Measurements from ENCODE around the gene SERPINB1. TPM values are rescaled to one million over a fixed set of nuclear protein-coding genes. Genes with fewer than 3 reads are reported as not detected.

Gene SERPINB1
- total RNA-seq, 2 experiments from 2014 or later = 51.1 to 55.3 TPM

GRCh38 chr6:2838251-2838650 lies 3.4 kb downstream of the SERPINB1 start:
- ChIA-PET POLR2A (interaction anchor here (0.5 kb wide), 1 partner anchor 82 kb away, joined by 3 read pairs; no protein-coding TSS in a partner anchor), CTCF (no interaction called here)

GRCh38 chr6:2834262-2834661 lies 7.4 kb downstream of the SERPINB1 start:
- ChIA-PET CTCF (no interaction called here), POLR2A (no interaction called here)

GRCh38 chr6:2831392-2831791 lies 10.3 kb downstream of the SERPINB1 start:
- POLR2A ChIA-PET = no interaction called here
- CTCF ChIA-PET = no interaction called here

DNA sequence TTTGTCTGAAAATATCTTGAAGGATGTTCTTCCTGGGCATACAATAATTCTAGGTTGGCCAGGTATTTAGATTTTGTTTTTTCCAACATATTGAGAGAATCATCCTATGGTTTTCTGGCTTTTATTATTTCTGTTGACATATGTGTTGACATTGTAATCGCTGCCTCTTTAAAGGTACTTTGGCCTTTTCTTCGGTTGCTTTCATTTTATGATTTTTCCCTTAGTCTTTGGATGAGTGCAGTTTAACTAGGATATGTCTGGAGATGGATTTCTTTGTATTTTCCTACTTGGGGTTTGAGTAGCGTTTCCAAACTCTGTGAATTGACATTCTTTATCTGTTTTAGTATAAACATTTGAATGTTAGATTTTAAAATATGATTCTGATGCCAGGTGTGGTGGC lies 11.5 kb downstream of the SERPINB1 start:
- ChIA-PET POLR2A (no interaction called here), CTCF (no interaction called here)

DNA sequence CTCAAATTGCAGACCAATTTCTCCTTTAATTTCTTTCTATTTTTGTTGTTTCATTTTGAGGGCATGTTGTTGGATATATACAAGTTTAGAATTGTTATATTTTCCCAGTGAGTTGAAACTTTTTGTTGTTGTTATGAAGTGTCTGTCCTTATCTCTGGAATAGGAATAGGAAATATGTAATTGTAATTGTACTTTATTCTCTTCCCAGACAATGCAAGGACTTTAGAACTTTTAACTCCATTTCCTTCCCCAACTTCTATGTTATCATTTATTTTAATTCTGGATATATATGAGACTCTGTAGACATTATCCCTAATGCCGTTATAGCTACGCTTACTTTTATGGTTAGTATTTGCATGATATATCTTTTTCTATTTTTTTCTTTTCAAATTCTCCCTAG lies 12.4 kb downstream of the SERPINB1 start:
- CTCF ChIA-PET = no interaction called here
- POLR2A ChIA-PET = interaction anchor here (1.2 kb wide), 1 partner anchor 11 kb away, joined by 7 read pairs; no protein-coding TSS in a partner anchor

GRCh38 chr6:2828629-2829028 lies 13.0 kb downstream of the SERPINB1 start:
- POLR2A ChIA-PET = interaction anchor here (1.2 kb wide), 1 partner anchor 12 kb away, joined by 7 read pairs; no protein-coding TSS in a partner anchor

DNA sequence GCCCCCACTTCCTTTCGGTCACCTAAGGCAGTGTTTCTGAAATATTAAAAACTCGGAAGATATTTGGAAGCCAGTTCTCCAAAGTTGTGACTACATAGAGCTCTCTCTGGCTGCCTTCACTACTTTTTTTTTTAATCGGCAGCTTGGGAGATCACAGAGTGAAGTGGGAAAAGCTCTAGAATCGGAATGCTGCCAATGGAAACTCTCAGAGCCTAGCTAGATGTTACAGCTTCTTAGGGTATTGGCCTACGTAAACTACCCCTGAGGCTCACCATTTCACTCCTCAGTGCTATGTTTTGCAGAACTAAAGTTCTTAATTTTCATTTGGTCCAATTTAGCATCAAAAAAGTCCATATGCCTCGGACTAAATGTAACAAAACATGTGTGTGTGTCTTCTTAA lies 14.5 kb downstream of the SERPINB1 start:
- POLR2A ChIA-PET = no interaction called here
- CTCF ChIA-PET = no interaction called here

More at GRCh38 chr6:2828629-2829028, 13.0 kb downstream of the SERPINB1 start:
- CTCF ChIA-PET = no interaction called here

DNA sequence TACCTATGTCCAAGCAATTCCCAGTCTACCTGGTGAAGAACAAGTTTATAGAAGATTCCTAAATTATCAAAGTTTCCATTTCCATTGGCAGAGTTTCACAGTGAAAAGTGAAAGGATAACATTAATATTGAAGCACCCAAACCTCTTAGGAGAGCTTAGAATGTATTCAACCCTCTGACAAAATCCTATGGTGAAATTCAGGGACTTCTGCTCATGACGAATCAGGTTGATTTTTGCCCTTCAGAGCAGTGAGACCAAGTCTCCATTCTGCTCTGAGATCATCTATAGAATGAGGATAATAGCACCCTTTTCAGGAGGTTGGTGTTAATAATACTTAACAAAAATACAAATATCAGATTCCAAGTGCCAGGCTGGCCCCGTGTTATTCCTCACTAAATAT lies 15.5 kb downstream of the SERPINB1 start:
- CTCF ChIA-PET = no interaction called here
- POLR2A ChIA-PET = interaction anchor here (0.8 kb wide), 1 partner anchor 15 kb away, joined by 4 read pairs; no protein-coding TSS in a partner anchor

DNA sequence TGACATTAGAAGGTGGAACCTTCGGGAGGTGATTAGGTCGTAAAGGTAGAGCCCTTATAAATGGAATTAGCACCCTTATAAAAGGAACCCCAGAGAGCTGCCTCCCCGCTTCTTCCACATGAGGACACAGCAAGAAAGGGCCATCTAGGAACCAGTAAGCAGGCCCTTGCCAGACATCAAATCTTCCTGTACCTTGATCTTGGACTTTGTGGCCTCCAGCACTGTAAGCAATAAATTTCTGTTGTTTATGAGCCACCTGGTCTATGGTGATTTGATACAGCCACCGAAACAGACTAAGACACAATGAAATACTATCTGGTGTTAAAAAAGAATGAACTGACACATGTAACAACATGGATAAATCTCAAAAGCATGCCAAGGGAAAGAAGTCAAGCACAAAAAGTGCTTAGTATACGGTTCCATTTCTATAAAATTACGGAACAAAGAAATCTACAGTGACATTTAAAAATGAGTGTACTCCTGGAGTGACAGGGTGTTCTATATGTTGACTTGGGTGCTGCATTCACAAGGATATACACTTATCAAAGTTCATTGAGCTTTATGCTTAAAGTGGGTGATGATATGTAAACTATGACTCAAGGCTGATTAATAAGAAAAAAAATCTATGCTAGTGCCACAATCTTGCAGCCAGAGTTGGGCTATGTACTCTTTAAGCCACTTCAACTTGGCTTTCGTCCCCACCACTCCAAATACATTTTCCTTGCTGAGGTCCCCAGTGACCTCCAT lies 18.4 kb downstream of the SERPINB1 start:
- POLR2A ChIA-PET = no interaction called here

GRCh38 chr6:2821554-2821953 lies 20.1 kb downstream of the SERPINB1 start:
- CTCF ChIA-PET = no interaction called here

More for the DNA sequence above, 18.4 kb downstream of the SERPINB1 start:
- CTCF ChIA-PET = interaction anchor here (1.2 kb wide), 1 partner anchor 32 kb away, joined by 3 read pairs; no protein-coding TSS in a partner anchor

GRCh38 chr6:2820415-2820814 lies 21.2 kb downstream of the SERPINB1 start:
- POLR2A ChIA-PET = no interaction called here
- CTCF ChIA-PET = no interaction called here

More at GRCh38 chr6:2821554-2821953, 20.1 kb downstream of the SERPINB1 start:
- POLR2A ChIA-PET = no interaction called here

- ChIA-PET POLR2A (no interaction called here), CTCF (no interaction called here)
Observed at GRCh38 chr6:2819978-2820377, 21.7 kb downstream of the SERPINB1 start.

- POLR2A ChIA-PET = no interaction called here
- CTCF ChIA-PET = no interaction called here
Observed at GRCh38 chr6:2819115-2819514, 22.5 kb downstream of the SERPINB1 start.

- ChIA-PET CTCF (no interaction called here), POLR2A (no interaction called here)
Observed at GRCh38 chr6:2818593-2818992, 23.1 kb downstream of the SERPINB1 start.

DNA sequence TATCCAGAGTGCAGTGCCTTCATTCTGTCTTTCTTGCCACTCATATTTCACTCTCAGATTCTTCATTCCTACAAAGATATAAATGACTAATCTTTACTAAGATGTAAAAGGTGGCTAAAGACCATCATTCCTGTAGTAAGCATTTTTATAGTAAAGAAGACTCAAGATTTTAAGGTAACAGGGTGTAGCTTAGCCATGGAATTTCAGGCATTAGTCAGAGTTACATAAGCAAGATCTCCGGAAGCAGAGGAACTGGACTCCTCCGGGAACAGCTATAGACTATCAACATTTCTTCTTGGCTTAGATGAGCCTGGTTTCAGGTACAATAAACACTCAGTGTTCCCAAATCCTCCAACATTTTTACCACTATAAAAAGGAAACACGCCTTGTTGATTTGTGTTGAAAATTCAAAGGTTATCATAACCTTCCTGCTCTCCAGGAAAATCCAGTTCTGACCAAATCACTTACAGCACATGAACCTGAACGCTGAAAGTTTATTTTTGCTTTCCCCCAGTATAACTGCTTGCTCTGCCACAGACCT lies 23.7 kb downstream of the SERPINB1 start:
- CTCF ChIA-PET = no interaction called here
- POLR2A ChIA-PET = no interaction called here

GRCh38 chr6:2816158-2816557 lies 25.5 kb downstream of the SERPINB1 start:
- POLR2A ChIA-PET = no interaction called here
- CTCF ChIA-PET = no interaction called here

DNA sequence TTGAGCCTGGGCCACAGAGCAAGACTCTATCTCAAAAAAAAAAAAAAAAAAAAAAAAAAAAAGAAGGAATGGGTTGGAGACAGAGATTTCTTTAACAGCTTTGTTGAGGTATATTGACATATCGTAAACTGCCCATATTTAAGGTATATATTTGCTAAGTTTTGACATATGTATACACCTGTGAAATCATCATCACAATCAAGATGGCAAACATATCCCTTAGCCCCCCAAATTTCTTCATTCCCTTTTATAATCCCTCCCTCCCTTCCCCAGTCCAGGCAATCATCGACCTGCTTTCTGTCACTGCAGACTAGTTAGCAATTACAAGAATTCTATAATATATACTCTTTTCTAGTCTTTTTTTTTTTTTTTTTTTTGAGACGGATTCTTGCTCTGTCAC lies 29.0 kb downstream of the SERPINB1 start:
- POLR2A ChIA-PET = interaction anchor here (0.6 kb wide), 1 partner anchor 176 kb away, joined by 3 read pairs; no protein-coding TSS in a partner anchor
- CTCF ChIA-PET = no interaction called here

DNA sequence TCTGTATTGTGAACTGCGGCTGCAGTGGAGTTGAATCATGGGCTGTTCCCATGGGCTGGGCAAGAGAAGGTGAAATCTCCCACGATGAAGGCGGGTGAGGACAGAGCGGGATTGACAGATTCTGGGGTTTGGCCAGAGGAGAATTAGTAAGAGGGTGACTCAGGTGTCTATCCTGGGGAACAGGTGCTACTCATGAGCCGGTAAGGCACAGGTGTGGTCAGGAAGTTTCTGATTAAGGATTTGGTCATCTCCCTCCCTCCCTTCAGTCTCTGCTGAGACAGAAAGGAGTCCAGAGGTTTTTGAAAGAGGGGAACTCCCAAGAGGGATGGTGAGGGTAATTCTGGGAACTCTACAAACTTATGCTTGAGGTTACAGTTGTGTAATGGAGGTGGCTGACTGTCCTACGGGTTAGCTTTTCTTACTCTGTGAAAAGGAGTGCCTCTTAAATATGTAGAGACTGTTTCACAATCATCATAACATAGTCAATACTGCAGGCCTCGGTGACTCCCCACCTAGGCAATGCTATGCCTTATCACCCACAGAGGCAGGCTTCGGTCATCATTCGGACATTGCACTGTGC lies 31.5 kb downstream of the SERPINB1 start:
- POLR2A ChIA-PET = no interaction called here
- CTCF ChIA-PET = no interaction called here

DNA sequence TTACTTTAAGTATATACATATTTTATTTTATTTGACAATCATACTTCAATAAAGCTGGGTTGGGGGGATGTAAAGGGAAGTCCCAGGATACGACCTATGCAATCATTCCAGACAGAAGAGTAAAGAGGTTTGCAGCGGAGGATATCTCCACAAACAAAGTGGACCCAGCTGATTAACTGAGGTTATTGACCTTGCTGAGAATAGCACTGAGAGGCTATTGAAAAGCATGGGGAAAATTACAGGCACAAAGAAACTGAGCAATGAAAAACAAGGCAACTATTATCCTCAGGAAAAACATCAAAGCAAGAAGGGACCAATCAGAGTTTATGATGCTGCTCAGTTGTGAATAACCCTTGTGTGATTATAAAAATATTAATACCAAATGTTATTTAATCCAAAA lies 32.6 kb downstream of the SERPINB1 start:
- ChIA-PET POLR2A (no interaction called here), CTCF (no interaction called here)

DNA sequence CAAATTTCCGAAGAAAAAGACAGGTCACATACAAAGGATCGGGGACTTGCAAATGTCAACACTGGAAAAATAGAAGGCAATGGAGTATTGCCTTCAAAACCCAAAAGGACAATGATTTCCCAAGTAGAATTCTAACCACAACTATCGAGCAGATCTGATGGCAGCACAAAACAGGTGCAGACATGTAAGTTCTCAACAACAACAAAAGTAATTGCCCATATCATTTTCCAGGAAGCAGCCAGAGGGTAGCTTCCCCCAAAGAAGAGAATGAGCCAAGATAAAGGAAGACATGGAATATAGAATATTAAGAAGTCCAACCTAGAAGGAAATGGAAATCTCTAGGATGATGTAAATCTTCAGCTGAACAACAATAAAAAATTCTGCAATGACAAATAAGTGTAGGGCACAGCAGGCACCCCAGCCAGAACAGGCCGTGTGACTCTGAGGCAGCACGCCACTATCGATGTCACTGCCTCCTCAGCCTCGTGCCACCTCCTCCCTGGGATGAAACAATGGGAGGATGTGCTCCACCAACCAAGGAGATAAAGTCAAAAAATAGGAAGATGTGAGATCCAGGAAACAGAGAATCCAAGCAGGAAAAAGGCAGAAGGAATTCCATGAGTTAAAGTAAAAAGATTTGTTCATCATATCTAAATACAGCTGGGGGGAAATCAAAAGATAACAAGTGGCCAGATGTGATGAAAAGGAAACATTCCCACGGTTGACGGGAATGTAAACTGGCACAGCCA lies 34.1 kb downstream of the SERPINB1 start:
- CTCF ChIA-PET = no interaction called here
- POLR2A ChIA-PET = no interaction called here

DNA sequence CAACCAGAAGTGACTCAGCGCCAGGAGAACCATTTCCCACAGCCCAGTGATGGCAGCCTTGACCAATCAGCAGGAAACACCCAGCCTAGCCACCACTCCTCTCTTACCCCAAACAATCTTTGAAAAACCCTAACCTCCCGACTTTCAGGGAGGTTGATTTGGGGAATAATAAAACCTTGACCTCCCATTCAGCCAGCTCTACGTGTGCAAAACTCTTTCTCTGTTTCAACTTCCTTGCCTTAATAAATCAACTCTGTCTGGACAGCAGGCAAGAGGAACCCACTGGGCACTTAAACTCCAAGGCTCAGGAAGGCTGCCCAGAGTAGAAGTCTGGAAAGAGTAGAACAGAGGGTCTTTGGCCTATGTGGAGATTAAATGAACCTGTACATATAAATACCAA lies 35.0 kb downstream of the SERPINB1 start:
- ChIA-PET POLR2A (no interaction called here), CTCF (no interaction called here)
